ENCODE results near the gene HLA-DQB2.
"Not testable (repeated sequence)": the region's sequence is repeated elsewhere in the genome, so short reads cannot be mapped to it uniquely, and the experiment has no call there.

DNA sequence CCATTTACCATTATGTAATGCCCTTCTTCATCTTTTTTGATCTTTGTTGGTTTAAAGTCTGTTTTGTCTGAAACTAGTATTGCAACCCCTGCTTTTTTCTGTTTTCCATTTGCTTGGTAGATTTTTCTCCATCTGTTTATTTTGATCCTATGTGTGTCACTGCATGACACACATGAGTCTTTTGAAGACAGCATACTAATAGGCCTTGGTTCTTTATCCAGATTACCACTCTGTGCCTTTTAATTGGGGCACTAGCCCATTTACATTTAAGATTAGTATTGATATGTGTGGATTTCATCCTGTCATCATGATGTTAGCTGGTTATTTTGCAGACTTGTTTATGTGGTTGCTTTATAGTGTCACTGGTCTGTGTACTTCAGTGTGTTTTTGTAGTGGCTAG lies 42.1 kb upstream of the HLA-DQB2 start:
- not testable (repeated sequence) for TF ChIP-seq EZH2phosphoT487 (IDR thresholded peaks at IDR 0.05; ENCODE audit: borderline replicate concordance, low read depth, low read length)
- TF ChIP-seq, protein P1, sequence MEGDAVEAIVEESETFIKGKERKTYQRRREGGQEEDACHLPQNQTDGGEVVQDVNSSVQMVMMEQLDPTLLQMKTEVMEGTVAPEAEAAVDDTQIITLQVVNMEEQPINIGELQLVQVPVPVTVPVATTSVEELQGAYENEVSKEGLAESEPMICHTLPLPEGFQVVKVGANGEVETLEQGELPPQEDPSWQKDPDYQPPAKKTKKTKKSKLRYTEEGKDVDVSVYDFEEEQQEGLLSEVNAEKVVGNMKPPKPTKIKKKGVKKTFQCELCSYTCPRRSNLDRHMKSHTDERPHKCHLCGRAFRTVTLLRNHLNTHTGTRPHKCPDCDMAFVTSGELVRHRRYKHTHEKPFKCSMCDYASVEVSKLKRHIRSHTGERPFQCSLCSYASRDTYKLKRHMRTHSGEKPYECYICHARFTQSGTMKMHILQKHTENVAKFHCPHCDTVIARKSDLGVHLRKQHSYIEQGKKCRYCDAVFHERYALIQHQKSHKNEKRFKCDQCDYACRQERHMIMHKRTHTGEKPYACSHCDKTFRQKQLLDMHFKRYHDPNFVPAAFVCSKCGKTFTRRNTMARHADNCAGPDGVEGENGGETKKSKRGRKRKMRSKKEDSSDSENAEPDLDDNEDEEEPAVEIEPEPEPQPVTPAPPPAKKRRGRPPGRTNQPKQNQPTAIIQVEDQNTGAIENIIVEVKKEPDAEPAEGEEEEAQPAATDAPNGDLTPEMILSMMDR (conservative IDR thresholded peaks at IDR 0.05; ENCODE audit: low read length): not testable (repeated sequence)
